ENCODE results near the gene NR3C1.

The NR3C1 gene

GRCh38 chr5:143412661-143413342 is 9.3 kb upstream of the NR3C1 start:
- no peak for FAIRE-seq
- TF ChIP-seq CTCF (IDR thresholded peaks at IDR 0.05; ENCODE audit: insufficient read depth, missing control alignments): no peak
- no peak for DNase-seq (ENCODE audit: insufficient read length, low spot score)

- DNase-seq (ENCODE audit: insufficient read length, low spot score) (no peak), FAIRE-seq (no peak)
- no peak for TF ChIP-seq CTCF (IDR thresholded peaks at IDR 0.05; ENCODE audit: insufficient read depth, missing control alignments)
Observed at GRCh38 chr5:143409926-143410325, 6.4 kb upstream of the NR3C1 start.

GRCh38 chr5:143406408-143406807 is 2.9 kb upstream of the NR3C1 start:
- no peak for TF ChIP-seq CTCF (IDR thresholded peaks at IDR 0.05; ENCODE audit: insufficient read depth, missing control alignments)
- no peak for FAIRE-seq

GRCh38 chr5:143405849-143406098 is 2.3 kb upstream of the NR3C1 start:
- TF ChIP-seq CTCF (IDR thresholded peaks at IDR 0.05; ENCODE audit: insufficient read depth, missing control alignments): no peak
- no peak for FAIRE-seq
- DNase-seq (ENCODE audit: insufficient read length, low spot score): no peak

More at GRCh38 chr5:143406408-143406807, 2.9 kb upstream of the NR3C1 start:
- DNase-seq (ENCODE audit: insufficient read length, low spot score): no peak

GRCh38 chr5:143405063-143405848 is 1.8 kb upstream of the NR3C1 start:
- DNase-seq (ENCODE audit: insufficient read length, low spot score) (peak; percentile 18), FAIRE-seq (no peak)
- no peak for TF ChIP-seq CTCF (IDR thresholded peaks at IDR 0.05; ENCODE audit: insufficient read depth, missing control alignments)

- peak; percentile 14 for DNase-seq (ENCODE audit: insufficient read length, low spot score)
- no peak for FAIRE-seq
- no peak for TF ChIP-seq CTCF (IDR thresholded peaks at IDR 0.05; ENCODE audit: insufficient read depth, missing control alignments)
Observed at GRCh38 chr5:143404416-143405062, 1.1 kb upstream of the NR3C1 start.

- DNase-seq (ENCODE audit: insufficient read length, low spot score) (no peak), FAIRE-seq (no peak)
- TF ChIP-seq CTCF (IDR thresholded peaks at IDR 0.05; ENCODE audit: insufficient read depth, missing control alignments): no peak
Observed at GRCh38 chr5:143403334-143403592, 223 bp downstream of the NR3C1 start.

All from D721Med (cell line).